BE2C (cell line): ENCODE data around the gene TLR6. TPM values are rescaled to one million over a fixed set of nuclear protein-coding genes. Genes with fewer than 3 reads are reported as not detected.
A peak's percentile ranks its signal among the peaks of the same experiment; 100 is the strongest.

Experiments used
- DNase-seq: peaks from one replicate; pipeline ENCODE4 v3.0.0-alpha.2; 2020
- H3K27me3 ChIP-seq: fragments of 250-450 bp; sonication (Bioruptor Pico); 2 replicates; pipeline ENCODE4 v1.5.1; 2020; ENCODE audit warnings: mild to moderate bottlenecking
- H3K36me3 ChIP-seq: fragments of 250-450 bp; sonication (Bioruptor Pico); 2 replicates; pipeline ENCODE4 v1.5.1; 2020; ENCODE audit warnings: mild to moderate bottlenecking
- H3K4me1 ChIP-seq: fragments of 250-450 bp; sonication (Bioruptor Pico); 2 replicates; pipeline ENCODE4 v1.5.1; 2020
- H3K4me3 ChIP-seq: 2 replicates; pipeline ENCODE4 v1.5.1; 2011; ENCODE audit warnings: low read depth, low read length
- H3K9me3 ChIP-seq: fragments of 250-450 bp; sonication (Bioruptor Pico); 2 replicates; pipeline ENCODE4 v1.5.1; 2020
- CTCF ChIP-seq: IDR thresholded peaks from 2 replicates; pipeline ENCODE4 v1.5.1; 2012; ENCODE audit warnings: mild to moderate bottlenecking, low read depth, low read length
- polyA plus RNA-seq: library from polyadenylated mRNA; unstranded; fragments of >200 nt; gene quantifications from one replicate; pipeline ENCODE4 v1.2.1, GENCODE V29; 2012; ENCODE audit warnings: low read depth, missing spikeins; ENCODE audit not compliant: insufficient read length, insufficient read depth

TLR6 gene
- not detected for polyA plus RNA-seq

- TF ChIP-seq CTCF = peak; percentile 80
- peaks cover 3% of the 10 kb centered on the region; the same call in 1 of the 2 replicates for H3K27me3 ChIP-seq
- peak; percentile 46 for DNase-seq
- no peaks in the 10 kb centered on the region for H3K4me1 ChIP-seq
- no peaks in the 10 kb centered on the region for H3K36me3 ChIP-seq
- H3K9me3 ChIP-seq = no peaks in the 10 kb centered on the region
- H3K4me3 ChIP-seq = no peak within 1 kb of the TSS
These were observed at the start of gene TLR6 for GRCh38 chr4:38856524-38857337. Gene TLR6, minus strand, starts transcription at chr4:38856817. Its CDS starts 27,344 bp downstream, at chr4:38829473.

GRCh38 chr4:38905652-38906385, 49.2 kb upstream of the TLR6 start:
- no peak for TF ChIP-seq CTCF
- no peaks in the 10 kb centered on the region for H3K36me3 ChIP-seq
- H3K9me3 ChIP-seq = no peaks in the 10 kb centered on the region

GRCh38 chr4:38904682-38905081, 48.1 kb upstream of the TLR6 start:
- H3K9me3 ChIP-seq = no peaks in the 10 kb centered on the region
- TF ChIP-seq CTCF = no peak
- no peaks in the 10 kb centered on the region for H3K27me3 ChIP-seq
- H3K4me1 ChIP-seq = no peaks in the 10 kb centered on the region
- no peak for DNase-seq
- H3K4me3 ChIP-seq = no peak overlapping the region
- no peaks in the 10 kb centered on the region for H3K36me3 ChIP-seq

More at GRCh38 chr4:38905652-38906385, 49.2 kb upstream of the TLR6 start:
- H3K4me3 ChIP-seq = no peak overlapping the region
- H3K4me1 ChIP-seq = no peaks in the 10 kb centered on the region
- DNase-seq = no peak
- H3K27me3 ChIP-seq = no peaks in the 10 kb centered on the region

- no peaks in the 10 kb centered on the region for H3K27me3 ChIP-seq
- H3K4me3 ChIP-seq = no peak overlapping the region
- no peaks in the 10 kb centered on the region for H3K9me3 ChIP-seq
- TF ChIP-seq CTCF = no peak
- H3K36me3 ChIP-seq = no peaks in the 10 kb centered on the region
- no peaks in the 10 kb centered on the region for H3K4me1 ChIP-seq
- DNase-seq = no peak
These were observed 47.6 kb upstream of the TLR6 start for GRCh38 chr4:38904090-38904666.

- H3K4me3 ChIP-seq = no peak overlapping the region
- no peaks in the 10 kb centered on the region for H3K4me1 ChIP-seq
- no peaks in the 10 kb centered on the region for H3K27me3 ChIP-seq
- no peaks in the 10 kb centered on the region for H3K36me3 ChIP-seq
- TF ChIP-seq CTCF = peak; percentile 42
- H3K9me3 ChIP-seq = no peaks in the 10 kb centered on the region
- no peak for DNase-seq
These were observed 46.1 kb upstream of the TLR6 start for GRCh38 chr4:38902695-38903094.
